GM04504 (cell line): ENCODE data around the gene GMCL2.

Source experiments
- DNase-seq: peaks from one replicate; pipeline ENCODE4 v3.0.0-alpha.2; 2012; ENCODE audit warnings: low read depth

GMCL2 gene

GRCh38 chr5:178221282-178221681, 34.1 kb upstream of the GMCL2 start:
- no peak for DNase-seq

GRCh38 chr5:178218827-178219226, 31.7 kb upstream of the GMCL2 start:
- no peak for DNase-seq

- DNase-seq = no peak
Observed at GRCh38 chr5:178218237-178218776, 31.1 kb upstream of the GMCL2 start.

GRCh38 chr5:178216779-178217178, 29.6 kb upstream of the GMCL2 start:
- DNase-seq = no peak

- DNase-seq = no peak
Observed at GRCh38 chr5:178216088-178216534, 28.9 kb upstream of the GMCL2 start.

GRCh38 chr5:178215280-178216002, 28.3 kb upstream of the GMCL2 start:
- DNase-seq = no peak

GRCh38 chr5:178214160-178214803, 27.1 kb upstream of the GMCL2 start:
- no peak for DNase-seq

GRCh38 chr5:178213748-178214151, 26.6 kb upstream of the GMCL2 start:
- DNase-seq = no peak

GRCh38 chr5:178213003-178213461, 25.9 kb upstream of the GMCL2 start:
- DNase-seq = no peak

GRCh38 chr5:178212241-178213002, 25.3 kb upstream of the GMCL2 start:
- DNase-seq = no peak

- no peak for DNase-seq
Observed at GRCh38 chr5:178211095-178212048, 24.2 kb upstream of the GMCL2 start.

GRCh38 chr5:178210686-178211085, 23.5 kb upstream of the GMCL2 start:
- no peak for DNase-seq

- DNase-seq = no peak
Observed at GRCh38 chr5:178210073-178210535, 22.9 kb upstream of the GMCL2 start.

GRCh38 chr5:178209334-178210072, 22.3 kb upstream of the GMCL2 start:
- no peak for DNase-seq

GRCh38 chr5:178208540-178209227, 21.5 kb upstream of the GMCL2 start:
- DNase-seq = no peak

- no peak for DNase-seq
Observed at GRCh38 chr5:178207917-178208280, 20.7 kb upstream of the GMCL2 start.

- no peak for DNase-seq
Observed at GRCh38 chr5:178207183-178207916, 20.2 kb upstream of the GMCL2 start.

- no peak for DNase-seq
Observed at GRCh38 chr5:178206166-178207101, 19.3 kb upstream of the GMCL2 start.
